Omental fat pad (tissue), 4 donors: ENCODE measurements around the gene GAPDHS. TPM values are rescaled to one million over a fixed set of nuclear protein-coding genes. Genes with fewer than 3 reads are reported as not detected.

ENCODE experiments used
- ATAC-seq: fragments of 150-250 bp; one replicate; pipeline ENCODE4 v1.9.1; 2016; ENCODE audit warnings: mild to moderate bottlenecking, moderate library complexity; ENCODE audit not compliant: low FRiP score
- DNase-seq: peaks from one replicate; pipeline ENCODE4 v3.0.0-alpha.2; 2019; ENCODE audit warnings: low spot score
- CTCF ChIP-seq, 3 donors: fragments of 450-650 bp; IDR thresholded peaks; one replicate each; pipeline ENCODE4 v1.5.1; 2016 to 2017; ENCODE audit warnings: antibody characterized with exemption in 3 of 3, mild to moderate bottlenecking in 3 of 3, moderate library complexity in 2 of 3
- total RNA-seq, 4 donors: library from RNA; depleted of rRNA; stranded (reverse); fragments of >200 nt; gene quantifications; one replicate each; pipeline ENCODE4 v1.1.0, GENCODE V29; 2016

GAPDHS gene
- total RNA-seq, 4 donors from 2014 or later, result not detected

DNA sequence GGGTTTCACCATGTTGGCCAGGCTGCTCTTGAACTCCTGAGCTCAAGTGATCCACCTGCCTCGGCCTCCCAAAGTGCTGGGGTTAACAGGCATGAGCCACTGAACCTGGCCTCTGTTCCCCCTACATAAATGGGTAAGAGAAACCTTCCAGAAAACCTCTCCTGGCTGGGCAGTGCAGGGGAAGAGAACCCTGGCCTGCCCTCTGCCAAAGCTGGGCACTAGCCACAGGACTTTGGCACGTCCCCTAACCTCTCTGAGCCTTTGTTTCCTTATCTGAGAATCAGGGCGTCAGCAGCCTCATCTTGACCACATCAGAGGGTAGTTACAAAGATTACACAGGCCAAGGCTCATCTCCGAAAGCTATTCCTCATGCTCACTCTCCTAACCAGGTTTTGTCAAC lies 7.4 kb upstream of the GAPDHS start:
- ATAC-seq (no peak), DNase-seq (no peak)
- TF ChIP-seq CTCF (IDR thresholded peaks at IDR 0.05), result no peak

DNA sequence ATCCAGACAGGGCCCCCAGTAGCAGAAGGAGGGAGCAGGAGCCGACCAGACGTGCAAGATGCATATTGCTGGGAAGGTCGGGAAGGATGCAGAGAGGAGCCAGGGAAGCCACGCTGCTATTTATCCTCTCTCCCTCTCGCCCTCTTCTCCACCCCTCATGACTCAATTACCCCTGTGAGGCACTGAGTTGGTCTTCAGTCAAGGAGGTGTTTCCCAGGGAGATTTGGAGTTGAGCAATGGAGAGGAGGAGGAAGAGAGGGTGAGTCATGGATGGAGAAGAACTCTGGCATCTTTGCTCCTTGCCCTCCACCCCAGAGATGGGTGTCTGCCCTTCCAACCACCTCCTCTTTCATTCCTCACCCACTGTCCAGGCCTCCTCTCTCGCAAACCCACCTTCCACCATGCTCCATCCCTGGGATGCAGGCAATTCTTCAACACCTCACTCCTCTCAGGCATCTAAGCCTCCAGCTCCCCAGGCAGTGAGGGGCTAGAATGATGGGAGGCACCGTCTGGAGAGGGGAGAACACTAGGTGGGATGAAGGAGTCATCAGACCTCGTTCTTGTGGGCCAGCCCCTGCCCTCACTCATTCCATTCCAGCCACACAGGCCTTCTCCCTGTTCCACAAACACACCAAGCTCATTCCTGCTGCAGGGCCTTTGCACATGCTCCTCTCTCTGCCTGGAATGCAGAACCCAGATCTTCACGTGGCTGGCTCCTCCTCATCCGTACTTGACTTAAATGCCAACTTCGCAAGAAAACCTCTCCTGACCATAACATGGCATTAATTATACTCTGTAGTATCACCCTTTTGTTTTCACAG lies 4.8 kb upstream of the GAPDHS start, which contains the start of gene SBSN:
Gene SBSN (minus strand): TSS at position 94 of the 821 bp plus-strand sequence. CDS start 30 bp downstream, at position 64.
- no peak for TF ChIP-seq CTCF (IDR thresholded peaks at IDR 0.05)
- ATAC-seq (peak; percentile 46), DNase-seq (no peak)

GRCh38 chr19:35529241-35530218 lies 3.7 kb upstream of the GAPDHS start:
- no peak for TF ChIP-seq CTCF (IDR thresholded peaks at IDR 0.05)
- no peak for DNase-seq
- ATAC-seq, result no peak

DNA sequence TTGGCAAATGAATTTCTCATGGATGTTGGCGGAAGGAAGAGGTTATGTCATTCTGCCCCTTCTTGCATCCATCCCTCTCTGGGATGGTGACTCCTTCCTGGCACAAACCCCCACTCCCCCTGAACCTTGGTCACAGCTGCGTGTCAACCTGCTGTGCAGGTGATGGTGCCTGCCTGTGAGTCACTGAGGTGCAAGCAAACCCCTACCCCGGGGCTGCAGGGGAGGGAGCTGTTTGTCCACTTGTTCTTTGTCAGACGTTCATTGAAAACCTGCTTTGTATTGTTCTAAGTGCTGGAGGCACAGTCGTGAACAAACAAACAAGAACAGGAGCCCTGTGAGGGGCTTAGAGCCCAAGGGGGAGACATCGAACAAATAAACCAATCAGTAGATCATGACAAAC lies 2.0 kb upstream of the GAPDHS start:
- DNase-seq (no peak), ATAC-seq (no peak)
- no peak for TF ChIP-seq CTCF (IDR thresholded peaks at IDR 0.05)

DNA sequence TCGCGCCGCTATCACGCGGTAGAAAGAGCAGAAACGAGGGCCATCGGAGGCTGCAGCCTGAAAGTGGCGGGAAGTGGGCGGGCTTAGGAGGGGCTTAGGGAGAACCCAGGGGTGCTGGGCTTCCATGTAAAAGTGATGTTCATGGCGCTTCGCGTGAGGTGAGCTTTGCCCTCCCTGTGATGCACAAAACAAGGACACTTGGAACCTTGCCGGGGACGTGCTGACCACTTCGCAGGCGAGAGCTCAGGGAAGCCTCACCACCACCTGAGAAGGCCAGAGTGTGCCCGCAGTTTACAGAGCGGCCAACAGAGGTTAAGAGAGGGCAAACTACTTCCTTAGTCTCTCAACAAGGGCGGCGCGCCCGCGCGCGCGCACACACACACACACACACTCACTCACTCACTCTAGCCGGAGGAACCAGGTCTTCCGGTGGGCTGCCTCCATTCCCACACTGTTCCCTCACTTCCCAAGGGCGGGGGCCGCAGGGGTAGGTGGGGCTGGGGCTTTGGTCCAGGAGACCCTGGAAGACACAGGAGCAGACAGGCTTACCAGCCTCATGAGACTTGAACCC lies 651 bp downstream of the GAPDHS start:
- DNase-seq, result no peak
- no peak for TF ChIP-seq CTCF (IDR thresholded peaks at IDR 0.05)
- ATAC-seq, result no peak

- no peak for TF ChIP-seq CTCF (IDR thresholded peaks at IDR 0.05)
- DNase-seq (no peak), ATAC-seq (no peak)
Observed at GRCh38 chr19:35534803-35535480, 1.7 kb downstream of the GAPDHS start.
